Hematopoietic multipotent progenitor cell treated with erythropoietin and hydrocortisone succinate and interleukin-3 and kit ligand, for 4 days (in vitro differentiated cells): Measurements from ENCODE around the gene CASP1.

Experiments used
- DNase-seq: peaks from one replicate; pipeline ENCODE4 v3.0.0-alpha.2; 2015

CASP1 gene

GRCh38 chr11:104979839-104980238 is 55.1 kb downstream of the CASP1 start:
- no peak for DNase-seq
